Vagina (tissue), 2 donors: Measurements from ENCODE around the gene RHOT2. TPM values are rescaled to one million over a fixed set of nuclear protein-coding genes. Genes with fewer than 3 reads are reported as not detected.

Experiments
- DNase-seq, 2 donors: peaks; one replicate each; pipeline ENCODE4 v3.0.0-alpha.2; 2017; ENCODE audit errors: extremely low spot score in 2 of 2
- H3K27ac ChIP-seq: fragments of 200-600 bp; sonication (generic); one replicate; pipeline ENCODE4 v1.5.1; 2019
- H3K27me3 ChIP-seq: fragments of 200-600 bp; sonication (generic); one replicate; pipeline ENCODE4 v1.5.1; 2019
- H3K36me3 ChIP-seq, 2 donors: fragments of 200-600 bp; sonication (generic); one replicate each; pipeline ENCODE4 v1.5.1; 2017 to 2019
- H3K4me1 ChIP-seq: fragments of 200-600 bp; sonication (generic); one replicate; pipeline ENCODE4 v1.5.1; 2019
- H3K4me3 ChIP-seq, 2 donors: fragments of 200-600 bp; sonication (generic); 1 replicate in 1 of 2; 2 replicates in 1 of 2; pipeline ENCODE4 v1.5.1; 2016 to 2019
- H3K9me3 ChIP-seq: fragments of 200-600 bp; sonication (generic); one replicate; pipeline ENCODE4 v1.5.1; 2019
- POLR2A ChIP-seq, 2 donors: fragments of 450-650 bp; IDR thresholded peaks; one replicate each; pipeline ENCODE4 v1.6.1; 2017; ENCODE audit warnings: antibody characterized with exemption in 2 of 2, mild to moderate bottlenecking in 2 of 2, moderate library complexity in 2 of 2
- POLR2AphosphoS5 ChIP-seq, 2 donors: sonication (generic); formaldehyde crosslinking; IDR thresholded peaks; one replicate each; pipeline ENCODE4 v1.9.0; 2017; ENCODE audit warnings: antibody characterized with exemption in 2 of 2, mild to moderate bottlenecking in 2 of 2, low read depth in 1 of 2; ENCODE audit not compliant: insufficient read depth in 1 of 2
- intact Hi-C: fragments of 100-400 bp; cut with DNase I; formaldehyde crosslinking; loops from one replicate; pipeline ENCODE4 v1.15.1; 2023
- total RNA-seq: library from RNA; depleted of rRNA; stranded (reverse); fragments of >200 nt; gene quantifications from one replicate; pipeline ENCODE4 v1.2.3, GENCODE V29; 2016
- TF ChIP-seq, protein P1 (sequence below), 3 experiments: fragments of 450-650 bp in 2 of 3; fragments of 200-600 bp in 1 of 3; sonication (generic) in 1 of 3; IDR thresholded peaks; one replicate each; pipeline ENCODE4 v1.5.1; 2017 to 2019; ENCODE audit warnings: antibody characterized with exemption in 3 of 3, mild to moderate bottlenecking in 2 of 3, moderate library complexity in 2 of 3

RHOT2 gene
- total RNA-seq, 1 donor from 2014 or later = 91.1 TPM

DNA sequence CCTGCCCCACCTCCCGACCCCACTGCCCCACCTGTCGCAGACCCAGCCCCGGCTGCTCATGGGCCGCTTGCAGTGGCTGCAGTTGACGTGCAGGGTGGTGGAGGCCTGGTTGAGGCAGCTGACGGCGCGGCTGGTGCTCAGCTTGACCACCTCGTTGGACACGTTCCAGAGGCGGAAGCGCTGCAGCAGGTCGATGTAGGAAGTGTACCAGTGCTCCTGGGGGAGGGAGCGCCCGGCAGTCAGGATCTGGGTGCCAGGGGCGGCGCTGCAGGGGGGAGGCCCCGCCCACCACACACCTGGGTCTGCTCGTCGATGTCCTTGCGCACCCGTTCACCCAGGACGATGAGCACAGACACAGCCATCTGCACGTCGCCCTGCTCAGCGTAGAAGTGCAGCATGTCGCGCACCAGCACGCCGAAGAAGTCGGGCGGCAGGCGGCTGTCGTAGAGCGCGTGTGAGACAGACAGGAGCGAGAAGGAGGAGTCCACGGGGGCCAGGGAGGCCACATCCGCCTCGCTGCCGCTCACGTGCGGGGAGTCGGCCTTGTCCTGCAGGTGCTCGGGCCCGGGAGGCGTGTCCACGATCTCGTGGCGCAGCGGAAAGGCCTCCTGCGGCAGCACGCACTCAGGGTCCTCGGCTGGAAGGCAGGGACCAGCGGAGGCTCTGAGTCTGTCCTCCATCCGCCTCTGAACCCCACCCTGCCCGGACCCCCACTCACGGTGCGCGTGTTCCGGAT, 17.2 kb downstream of the RHOT2 start:
- Histone ChIP-seq H3K36me3 (peaks cover 0 to 29% of the 10 kb centered on the region in 2 donors), H3K4me1 (peaks cover 64% of the 10 kb centered on the region), H3K27me3 (no peaks in the 10 kb centered on the region), H3K27ac (peak overlapping the region; percentile 67), H3K9me3 (no peaks in the 10 kb centered on the region), H3K4me3 (peak overlapping the region; percentile 60 to 92)
- intact Hi-C loops = no loop called here
- TF ChIP-seq POLR2A (IDR thresholded peaks at IDR 0.05) (no peak), POLR2AphosphoS5 (IDR thresholded peaks at IDR 0.05; ENCODE audit: insufficient read depth in 1 of 2, low read depth in 1 of 2) (no peak)
- TF ChIP-seq, protein P1, sequence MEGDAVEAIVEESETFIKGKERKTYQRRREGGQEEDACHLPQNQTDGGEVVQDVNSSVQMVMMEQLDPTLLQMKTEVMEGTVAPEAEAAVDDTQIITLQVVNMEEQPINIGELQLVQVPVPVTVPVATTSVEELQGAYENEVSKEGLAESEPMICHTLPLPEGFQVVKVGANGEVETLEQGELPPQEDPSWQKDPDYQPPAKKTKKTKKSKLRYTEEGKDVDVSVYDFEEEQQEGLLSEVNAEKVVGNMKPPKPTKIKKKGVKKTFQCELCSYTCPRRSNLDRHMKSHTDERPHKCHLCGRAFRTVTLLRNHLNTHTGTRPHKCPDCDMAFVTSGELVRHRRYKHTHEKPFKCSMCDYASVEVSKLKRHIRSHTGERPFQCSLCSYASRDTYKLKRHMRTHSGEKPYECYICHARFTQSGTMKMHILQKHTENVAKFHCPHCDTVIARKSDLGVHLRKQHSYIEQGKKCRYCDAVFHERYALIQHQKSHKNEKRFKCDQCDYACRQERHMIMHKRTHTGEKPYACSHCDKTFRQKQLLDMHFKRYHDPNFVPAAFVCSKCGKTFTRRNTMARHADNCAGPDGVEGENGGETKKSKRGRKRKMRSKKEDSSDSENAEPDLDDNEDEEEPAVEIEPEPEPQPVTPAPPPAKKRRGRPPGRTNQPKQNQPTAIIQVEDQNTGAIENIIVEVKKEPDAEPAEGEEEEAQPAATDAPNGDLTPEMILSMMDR (IDR thresholded peaks at IDR 0.05) = no peak
- no peak for DNase-seq

DNA sequence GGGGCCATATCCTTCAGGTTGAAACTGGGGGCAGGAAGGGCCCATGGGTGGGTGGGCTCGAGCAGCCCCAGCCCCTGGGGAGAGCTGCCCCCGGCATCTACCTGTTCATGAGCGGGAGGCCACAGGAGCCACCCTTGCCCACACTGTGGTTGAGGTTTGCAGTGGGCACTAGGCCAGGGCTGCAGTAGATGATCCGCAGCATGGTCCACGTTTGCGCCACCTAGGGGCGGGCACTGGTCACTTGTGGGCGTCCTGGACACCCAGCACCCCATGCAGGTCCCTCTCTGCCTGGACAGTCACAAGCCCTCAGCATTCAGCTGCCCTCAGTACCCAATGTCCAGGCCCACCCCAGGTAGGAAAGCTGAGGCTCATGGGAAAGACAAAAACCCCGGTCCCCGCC, 18.0 kb downstream of the RHOT2 start:
- no peaks in the 10 kb centered on the region for H3K9me3 ChIP-seq
- no peak overlapping the region for H3K27ac ChIP-seq
- no peak overlapping the region for H3K4me3 ChIP-seq
- no peaks in the 10 kb centered on the region for H3K27me3 ChIP-seq
- H3K36me3 ChIP-seq = peaks cover 0 to 29% of the 10 kb centered on the region in 2 donors
- no peak for DNase-seq
- peaks cover 68% of the 10 kb centered on the region for H3K4me1 ChIP-seq
- intact Hi-C loops = no loop called here
- TF ChIP-seq, protein P1 (IDR thresholded peaks at IDR 0.05) = no peak
- TF ChIP-seq POLR2AphosphoS5 (IDR thresholded peaks at IDR 0.05; ENCODE audit: insufficient read depth in 1 of 2, low read depth in 1 of 2) (no peak), POLR2A (IDR thresholded peaks at IDR 0.05) (no peak)

DNA sequence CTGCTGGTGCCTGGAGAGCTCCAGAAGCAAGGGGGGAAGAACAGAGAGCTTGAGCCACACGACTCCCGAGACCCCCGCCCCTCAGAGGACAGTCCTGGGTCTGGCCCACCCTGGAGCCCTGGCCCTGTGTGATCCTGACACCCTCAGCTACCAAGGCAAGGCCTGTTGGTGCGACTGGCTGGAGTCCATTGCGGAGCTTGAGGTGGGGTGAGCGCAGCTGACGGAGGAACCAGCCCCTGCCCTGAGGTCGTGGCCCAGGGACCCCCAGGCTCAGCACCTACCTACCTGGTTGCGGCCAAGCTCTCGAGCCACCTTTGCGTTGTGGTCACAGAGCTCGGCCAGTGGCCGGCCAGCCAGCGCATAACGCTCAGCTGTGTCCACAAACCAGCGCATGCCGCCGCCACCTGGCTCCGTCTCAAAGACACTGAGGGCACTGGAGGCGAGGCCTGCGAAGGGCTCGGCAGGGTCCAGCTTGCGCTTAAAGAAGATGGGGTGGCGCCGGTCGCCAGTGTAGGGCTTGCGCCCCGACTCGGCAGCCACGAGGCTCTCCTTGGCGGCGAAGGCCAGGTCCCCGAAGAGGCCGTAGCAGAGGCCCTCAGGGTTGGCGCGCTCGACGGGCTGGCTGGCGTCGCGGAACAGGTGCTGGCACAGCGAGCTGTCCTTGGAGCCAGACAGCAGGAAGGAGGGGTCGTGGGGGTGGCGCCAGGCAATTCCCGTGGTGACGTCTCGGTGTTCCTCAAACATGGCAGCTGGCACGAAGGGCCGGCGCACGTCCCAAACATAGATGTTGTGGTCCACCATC, 18.7 kb downstream of the RHOT2 start:
- Histone ChIP-seq H3K27ac (no peak overlapping the region), H3K9me3 (no peaks in the 10 kb centered on the region), H3K36me3 (peaks cover 0 to 28% of the 10 kb centered on the region in 2 donors), H3K4me3 (no peak overlapping the region), H3K27me3 (no peaks in the 10 kb centered on the region), H3K4me1 (peaks cover 63% of the 10 kb centered on the region)
- TF ChIP-seq, protein P1 (IDR thresholded peaks at IDR 0.05) = no peak
- TF ChIP-seq POLR2AphosphoS5 (IDR thresholded peaks at IDR 0.05; ENCODE audit: insufficient read depth in 1 of 2, low read depth in 1 of 2) = no peak
- TF ChIP-seq POLR2A (IDR thresholded peaks at IDR 0.05) = no peak
- no peak for DNase-seq
- intact Hi-C loops = no loop called here

DNA sequence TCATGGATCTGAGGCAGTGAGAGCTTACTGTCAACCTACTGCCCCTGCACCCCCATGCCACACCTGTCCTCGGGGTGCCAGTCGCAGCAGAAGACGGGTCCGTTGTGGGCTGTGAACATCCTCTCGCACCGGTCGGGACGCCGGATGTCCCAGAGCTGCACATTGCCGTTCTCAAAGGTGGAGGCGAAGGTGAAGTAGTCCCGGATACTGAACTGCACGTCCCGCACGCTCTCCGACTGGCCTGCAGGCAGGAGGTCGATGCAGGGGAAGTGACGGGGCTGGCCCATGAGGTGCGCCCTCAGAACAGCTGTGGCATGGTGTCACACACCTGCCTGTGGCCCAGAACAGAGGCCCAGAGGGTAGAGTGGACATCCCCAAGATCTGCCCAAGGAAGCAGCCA, 19.6 kb downstream of the RHOT2 start:
- DNase-seq = no peak
- Histone ChIP-seq H3K9me3 (no peaks in the 10 kb centered on the region), H3K36me3 (peaks cover 0 to 19% of the 10 kb centered on the region in 2 donors), H3K4me1 (peaks cover 55% of the 10 kb centered on the region), H3K27me3 (no peaks in the 10 kb centered on the region), H3K27ac (no peak overlapping the region), H3K4me3 (no peak overlapping the region)
- intact Hi-C loops = no loop called here
- TF ChIP-seq POLR2A (IDR thresholded peaks at IDR 0.05) (no peak), POLR2AphosphoS5 (IDR thresholded peaks at IDR 0.05; ENCODE audit: insufficient read depth in 1 of 2, low read depth in 1 of 2) (no peak)
- TF ChIP-seq, protein P1 (IDR thresholded peaks at IDR 0.05) = no peak
